ENCODE data around the gene PKD2.

The PKD2 gene

DNA sequence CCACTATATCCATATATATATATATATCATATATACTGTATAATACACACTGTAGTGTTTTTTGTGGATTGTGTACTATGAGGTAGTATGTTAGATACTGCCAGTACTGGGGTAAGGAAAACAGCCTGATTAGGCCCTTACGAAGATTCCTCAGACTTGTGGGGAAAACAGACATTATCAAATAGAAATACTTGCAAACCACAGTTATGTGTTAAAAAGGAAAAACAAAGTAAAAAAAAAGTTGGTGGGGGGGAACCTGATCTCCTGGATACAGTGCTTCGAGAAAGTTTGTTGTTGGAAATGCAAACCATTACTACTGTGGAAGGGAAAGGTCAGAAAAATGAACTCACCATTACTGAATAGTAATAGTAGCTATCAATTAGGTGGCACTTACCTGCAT lies 53.0 kb downstream of the PKD2 start:
- DNase-seq (ENCODE audit: insufficient read length, low spot score): no peak
- FAIRE-seq: no peak

DNA sequence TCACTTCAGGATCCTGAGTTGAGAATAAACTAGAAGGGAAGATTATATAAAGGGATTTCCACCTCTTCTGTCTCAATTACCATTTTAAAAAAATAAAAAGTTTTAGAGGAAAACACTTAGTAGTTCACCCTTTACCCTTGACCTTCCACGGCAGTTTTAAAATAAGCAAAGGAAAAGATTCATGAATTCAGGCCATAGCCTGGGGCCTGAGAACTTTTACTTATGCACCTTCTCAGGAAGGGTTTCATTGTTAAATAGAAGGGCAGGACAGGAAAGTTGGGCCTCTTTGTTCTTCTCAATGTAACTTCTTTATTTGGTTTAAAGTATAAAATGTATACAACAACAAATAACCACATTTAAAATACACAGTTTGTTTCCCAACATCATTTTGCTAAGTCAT lies 54.9 kb downstream of the PKD2 start:
- no peak for DNase-seq (ENCODE audit: insufficient read length, low spot score)
- no peak for FAIRE-seq

DNA sequence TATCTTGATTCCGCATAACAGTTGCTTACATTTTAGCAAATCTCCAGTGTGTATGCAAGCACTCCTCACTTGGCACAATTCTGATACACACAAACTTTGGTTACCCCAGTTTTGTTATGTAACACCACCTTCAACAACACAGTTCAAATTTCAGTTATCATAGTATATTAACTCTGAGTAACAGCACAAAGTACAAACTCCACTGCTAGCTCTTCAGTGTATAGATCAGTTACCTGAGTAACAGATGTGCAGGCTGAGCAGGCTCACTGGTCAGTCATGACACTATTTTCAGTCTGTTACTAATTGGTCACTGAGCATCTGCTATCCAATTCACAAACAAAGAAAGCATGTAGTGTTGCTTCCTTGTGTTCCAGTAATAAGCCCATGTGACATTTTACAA lies 55.4 kb downstream of the PKD2 start:
- FAIRE-seq: no peak
- no peak for DNase-seq (ENCODE audit: insufficient read length, low spot score)

DNA sequence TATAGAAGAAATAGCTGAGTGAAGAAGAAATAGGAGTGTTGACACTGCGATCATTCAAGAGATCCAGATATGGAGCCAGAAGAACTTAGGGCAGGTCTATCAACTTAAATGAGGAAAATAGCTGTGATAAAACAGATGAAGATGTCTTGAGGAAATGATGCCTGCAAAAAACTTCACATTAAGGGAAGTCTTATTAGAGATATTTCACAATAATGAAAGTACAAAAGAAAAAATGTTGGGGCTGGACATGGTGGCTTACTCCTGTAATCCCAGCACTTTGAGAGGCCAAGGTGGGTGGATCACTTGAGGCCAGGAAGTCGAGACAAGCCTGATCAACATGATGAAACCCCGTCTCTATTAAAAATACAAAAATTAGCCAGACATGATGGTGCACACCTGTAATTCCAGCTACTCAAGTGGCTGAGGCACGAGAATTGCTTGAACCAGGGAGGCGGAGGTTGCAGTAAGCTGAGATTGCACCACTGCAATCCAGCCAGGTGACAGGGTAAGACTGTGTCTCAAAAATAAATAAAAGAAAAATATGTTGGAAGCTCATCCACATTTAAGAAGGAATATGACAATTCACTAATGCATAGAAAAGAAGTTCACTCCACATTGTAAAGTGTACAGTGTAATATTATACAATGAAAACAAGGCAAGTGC lies 56.3 kb downstream of the PKD2 start:
- DNase-seq (ENCODE audit: insufficient read length, low spot score) (no peak), FAIRE-seq (no peak)

DNA sequence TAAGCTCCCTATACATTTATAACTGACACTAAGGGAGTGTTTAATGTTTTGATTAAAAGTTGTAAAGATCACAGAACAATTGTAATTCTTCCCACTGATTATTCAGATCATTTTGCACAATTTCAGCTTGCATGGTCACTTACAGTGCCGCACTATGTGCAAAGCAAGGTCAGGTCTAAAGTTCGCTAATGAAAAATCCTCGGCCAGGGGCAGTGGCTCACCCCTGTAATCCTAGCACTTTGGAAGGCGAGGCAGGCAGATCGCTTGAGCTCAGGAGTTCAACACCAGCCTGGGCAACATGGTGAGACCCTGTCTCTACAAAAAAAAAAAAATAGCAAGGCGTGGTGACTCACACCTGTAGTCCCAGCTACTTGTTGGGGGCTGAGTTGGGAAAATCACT lies 57.0 kb downstream of the PKD2 start:
- DNase-seq (ENCODE audit: insufficient read length, low spot score): no peak
- no peak for FAIRE-seq

DNA sequence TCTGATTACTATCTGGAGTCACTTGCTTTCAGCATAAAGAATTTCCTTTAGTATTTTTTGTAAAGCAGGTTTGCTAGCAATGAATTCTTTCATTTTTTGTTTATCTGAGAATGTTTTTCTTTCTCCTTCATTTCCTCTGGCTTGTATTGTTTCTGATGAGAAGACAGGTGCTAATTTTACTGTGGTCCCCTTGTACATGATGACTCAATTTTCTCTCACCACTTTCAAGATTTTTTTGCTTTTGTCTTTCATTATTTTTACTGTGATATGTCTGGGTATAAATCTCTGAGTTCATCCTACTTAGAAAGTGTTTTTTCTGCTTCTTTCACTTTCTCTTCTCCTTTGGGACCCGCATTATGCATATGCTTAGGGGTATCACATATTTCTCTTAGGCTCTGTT lies 62.6 kb downstream of the PKD2 start:
- DNase-seq (ENCODE audit: insufficient read length, low spot score) (no peak), FAIRE-seq (no peak)

DNA sequence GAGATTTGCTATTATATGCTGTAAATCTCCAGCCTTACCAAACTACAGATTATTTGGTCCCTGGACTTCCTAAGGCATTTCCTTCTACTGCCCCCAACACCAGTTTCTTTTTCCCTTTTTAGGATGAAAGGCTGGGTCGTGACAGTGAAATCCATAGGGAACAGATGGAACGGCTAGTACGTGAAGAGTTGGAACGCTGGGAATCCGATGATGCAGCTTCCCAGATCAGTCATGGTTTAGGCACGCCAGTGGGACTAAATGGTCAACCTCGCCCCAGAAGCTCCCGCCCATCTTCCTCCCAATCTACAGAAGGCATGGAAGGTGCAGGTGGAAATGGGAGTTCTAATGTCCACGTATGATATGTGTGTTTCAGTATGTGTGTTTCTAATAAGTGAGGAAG lies 67.9 kb downstream of the PKD2 start:
- DNase-seq (ENCODE audit: insufficient read length, low spot score) (no peak), FAIRE-seq (no peak)

DNA sequence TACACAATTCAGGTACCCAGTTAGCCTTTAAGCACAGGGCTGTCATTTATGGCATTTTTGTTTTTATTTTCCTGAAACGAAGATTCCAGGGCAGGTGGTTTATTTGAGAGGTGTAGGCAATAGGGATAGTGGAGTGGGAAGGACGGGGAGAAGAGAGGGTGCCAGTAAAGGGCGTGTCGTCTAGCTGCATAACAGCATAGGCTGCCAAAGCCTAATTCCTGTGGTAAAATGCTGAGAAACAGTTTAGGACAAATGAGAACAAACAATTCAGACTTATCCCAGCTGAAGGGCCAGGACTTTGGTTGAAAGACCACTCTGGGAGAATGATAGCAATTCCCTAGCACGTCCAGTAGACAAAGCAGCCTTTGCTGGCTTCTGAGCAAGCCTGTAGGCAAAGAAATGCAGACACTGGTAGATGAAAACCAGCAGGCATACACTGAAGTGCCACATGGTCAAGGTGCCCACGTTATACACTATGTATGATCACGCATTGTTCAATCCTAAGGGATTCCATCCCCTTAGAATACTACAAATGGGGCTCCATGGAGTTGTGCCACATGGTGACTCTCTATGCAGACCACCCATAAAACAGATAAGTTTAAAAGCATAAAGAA lies 70.6 kb downstream of the PKD2 start:
- FAIRE-seq (no peak), DNase-seq (ENCODE audit: insufficient read length, low spot score) (no peak)

DNA sequence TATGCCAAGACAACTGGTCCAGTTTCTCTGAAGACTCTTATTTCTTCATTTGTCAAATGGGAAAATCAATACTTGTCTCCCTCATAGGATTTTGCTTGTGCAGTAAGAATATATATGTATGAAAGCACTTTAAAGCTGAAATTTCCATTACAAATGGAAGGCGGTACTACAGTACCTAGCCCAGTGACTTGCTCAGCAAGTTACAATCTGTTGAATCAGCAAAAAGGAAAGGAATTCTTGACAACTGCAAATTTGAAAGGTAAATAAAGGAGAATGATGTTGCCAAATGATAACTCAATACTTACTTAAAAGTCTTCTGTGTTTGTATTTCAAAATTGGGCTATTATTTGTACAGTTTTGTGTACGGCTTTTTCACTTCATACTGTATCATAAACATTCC lies 71.1 kb downstream of the PKD2 start:
- DNase-seq (ENCODE audit: insufficient read length, low spot score) (no peak), FAIRE-seq (no peak)

DNA sequence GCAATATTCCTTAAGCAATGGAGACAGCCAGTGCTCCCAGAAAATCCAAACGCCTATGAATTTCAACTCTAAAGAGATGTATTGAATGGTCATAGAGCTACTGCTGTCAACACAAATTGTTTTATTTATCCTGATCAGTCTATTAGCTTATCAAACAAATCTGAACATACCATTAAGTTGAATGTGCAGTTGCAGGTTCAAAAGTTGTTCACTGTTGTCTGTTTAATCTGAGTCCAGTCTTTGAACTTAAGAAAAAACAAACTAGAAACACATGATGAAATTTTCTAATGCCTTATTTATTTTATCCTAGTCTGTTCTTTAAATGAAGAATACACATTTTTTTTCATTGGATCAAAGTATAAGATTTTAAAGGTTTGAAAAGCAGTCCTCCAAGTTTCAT lies 73.2 kb downstream of the PKD2 start:
- no peak for DNase-seq (ENCODE audit: insufficient read length, low spot score)
- no peak for FAIRE-seq

DNA sequence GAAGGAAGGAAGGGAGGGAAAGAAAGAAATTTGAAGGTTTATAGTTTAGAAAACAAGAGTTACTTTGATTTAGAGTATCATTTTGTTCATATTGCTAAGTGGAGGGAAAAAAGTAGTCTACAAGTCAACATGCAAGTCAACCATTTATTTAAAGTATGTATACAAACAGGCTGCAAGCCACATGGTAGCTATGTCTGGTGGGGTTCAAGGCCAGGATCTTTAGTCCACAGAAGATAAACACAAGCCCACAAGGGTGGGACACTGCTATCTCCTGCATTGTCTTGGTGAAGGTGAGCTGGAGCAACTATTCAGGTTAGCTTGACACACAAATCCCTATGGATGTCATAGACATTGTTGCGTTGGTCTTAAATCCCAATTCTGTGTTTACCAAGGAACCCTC lies 79.6 kb downstream of the PKD2 start:
- no peak for DNase-seq (ENCODE audit: insufficient read length, low spot score)
- FAIRE-seq: no peak

DNA sequence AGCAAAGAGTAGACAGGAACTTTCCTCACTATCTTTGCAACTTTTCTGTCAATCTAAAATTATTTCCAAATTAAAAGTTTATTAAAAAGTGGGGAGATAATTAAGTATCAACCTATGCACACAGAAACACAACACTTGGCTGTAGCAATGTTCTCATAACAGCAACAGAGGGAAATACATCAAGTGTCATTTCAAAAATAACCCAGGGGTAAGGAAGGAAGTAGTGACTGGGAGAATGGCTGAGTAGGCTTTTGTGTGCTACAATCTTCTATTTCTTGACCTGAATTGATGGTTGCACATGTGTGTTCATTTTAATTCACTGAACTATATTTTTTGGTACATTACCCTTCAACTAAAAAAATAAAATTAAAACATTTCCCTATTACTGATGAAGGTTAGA lies 83.5 kb downstream of the PKD2 start:
- no peak for FAIRE-seq

DNA sequence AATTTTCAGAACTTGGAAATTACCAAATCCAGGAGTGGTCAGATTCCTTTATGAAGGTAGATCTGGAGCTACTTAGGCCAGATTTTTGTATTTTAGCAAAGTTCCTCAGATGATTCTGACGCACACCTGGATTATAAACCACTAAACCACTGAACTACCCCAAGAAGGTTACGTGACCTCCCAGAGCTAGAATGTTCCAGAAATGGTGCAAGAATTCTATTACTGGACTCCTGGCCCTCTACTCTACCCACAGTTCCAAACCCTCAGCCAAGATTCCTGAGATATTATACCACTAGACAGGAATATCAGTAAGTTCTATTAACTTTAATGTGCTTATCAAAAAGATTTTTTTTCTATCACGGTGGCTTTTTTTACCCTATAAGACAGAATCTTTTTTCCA lies 83.9 kb downstream of the PKD2 start:
- no peak for FAIRE-seq
- no peak for DNase-seq (ENCODE audit: insufficient read length, low spot score)

More for the DNA sequence above, 83.5 kb downstream of the PKD2 start:
- no peak for DNase-seq (ENCODE audit: insufficient read length, low spot score)

DNA sequence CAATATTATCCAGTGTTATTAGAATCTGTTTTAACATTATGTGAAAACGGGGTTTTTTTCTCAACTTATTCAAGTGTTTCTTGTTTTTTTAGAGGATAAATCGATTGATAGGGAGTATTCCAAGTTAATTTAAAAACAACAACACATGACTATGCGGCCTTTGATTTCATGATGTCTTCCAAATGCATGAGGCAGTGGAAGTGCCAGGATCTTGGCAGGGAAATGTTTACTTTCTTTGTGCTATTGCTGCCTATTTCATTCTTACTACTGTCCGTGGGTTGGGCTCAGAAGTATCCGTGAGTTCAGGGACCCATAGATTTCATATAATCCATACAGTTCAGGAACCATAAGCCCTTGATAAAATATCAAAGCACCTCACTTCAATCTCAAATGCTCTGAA lies 86.4 kb downstream of the PKD2 start:
- DNase-seq (ENCODE audit: insufficient read length, low spot score): no peak
- no peak for FAIRE-seq

DNA sequence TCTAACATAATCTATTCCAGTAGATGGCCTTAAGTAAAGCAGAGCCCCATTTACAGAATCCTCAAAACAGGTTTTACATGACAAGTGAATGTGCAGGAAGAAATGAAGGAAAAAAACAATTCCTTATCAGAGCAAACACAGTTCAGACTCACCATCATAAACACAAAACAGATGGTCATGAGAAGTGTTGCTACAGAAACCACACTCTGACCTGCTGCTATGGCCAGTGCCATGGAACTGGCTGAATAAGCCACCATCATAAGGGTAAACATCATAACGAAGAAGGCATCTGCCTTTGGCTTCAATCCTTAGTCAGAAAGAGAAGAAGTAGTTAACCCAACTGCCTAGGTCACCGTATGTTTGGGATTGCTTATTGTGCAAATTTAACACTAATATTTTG lies 89.9 kb downstream of the PKD2 start:
- FAIRE-seq (no peak), DNase-seq (ENCODE audit: insufficient read length, low spot score) (no peak)

DNA sequence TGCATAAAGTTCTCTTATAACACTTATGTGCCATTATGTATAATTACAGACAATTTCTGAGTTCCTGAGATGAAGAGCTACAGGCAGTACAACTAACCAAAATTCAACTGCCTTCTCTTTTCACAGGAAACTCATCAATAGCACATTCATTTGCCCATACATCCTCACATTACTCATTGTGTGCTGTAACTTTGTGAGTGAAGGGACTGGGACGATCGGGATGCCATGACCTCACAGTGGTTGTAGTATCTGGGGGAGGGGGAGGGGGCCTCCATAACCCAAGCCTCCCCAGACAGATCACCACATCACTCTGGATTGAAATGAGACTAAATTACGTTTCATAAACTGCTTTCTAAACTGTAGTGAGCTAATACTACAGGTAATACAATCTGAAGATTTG lies 90.3 kb downstream of the PKD2 start:
- no peak for FAIRE-seq

DNA sequence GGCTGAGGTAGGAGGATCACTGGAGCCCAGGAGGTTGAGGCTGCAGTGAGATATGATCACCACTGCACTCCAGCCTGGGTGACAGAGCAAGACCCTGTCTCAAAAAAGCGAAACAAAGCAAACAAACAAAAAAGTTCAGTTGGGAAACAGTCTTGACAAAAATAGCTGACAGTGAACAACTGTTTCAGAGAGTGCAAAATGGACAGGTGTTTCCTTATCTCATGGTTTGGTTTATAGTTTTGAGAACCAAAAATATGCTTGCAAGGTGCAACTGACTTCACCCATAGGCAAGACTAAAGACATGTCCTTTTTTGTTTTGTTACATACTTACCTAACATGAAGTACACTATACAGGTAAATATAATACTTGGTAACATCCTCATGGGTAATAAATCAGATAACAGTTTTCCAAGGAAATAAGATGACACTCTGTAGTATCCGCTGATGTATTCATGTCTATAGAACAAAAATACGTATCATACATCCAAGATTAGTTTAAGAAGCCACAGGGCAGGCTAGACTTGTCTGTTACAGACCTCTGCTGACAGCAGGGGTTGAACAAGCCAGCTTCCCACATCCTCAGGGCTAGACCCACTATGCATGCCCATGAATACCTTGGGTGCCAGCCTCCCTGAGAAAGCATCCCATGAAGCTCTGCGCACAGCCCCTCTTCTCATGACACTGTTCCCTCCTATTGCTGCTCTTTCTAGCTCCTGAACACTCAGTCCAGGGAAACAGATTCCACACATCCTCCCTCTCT lies 91.7 kb downstream of the PKD2 start:
- DNase-seq (ENCODE audit: insufficient read length, low spot score): no peak
- FAIRE-seq: no peak

More for the DNA sequence above, 90.3 kb downstream of the PKD2 start:
- no peak for DNase-seq (ENCODE audit: insufficient read length, low spot score)

DNA sequence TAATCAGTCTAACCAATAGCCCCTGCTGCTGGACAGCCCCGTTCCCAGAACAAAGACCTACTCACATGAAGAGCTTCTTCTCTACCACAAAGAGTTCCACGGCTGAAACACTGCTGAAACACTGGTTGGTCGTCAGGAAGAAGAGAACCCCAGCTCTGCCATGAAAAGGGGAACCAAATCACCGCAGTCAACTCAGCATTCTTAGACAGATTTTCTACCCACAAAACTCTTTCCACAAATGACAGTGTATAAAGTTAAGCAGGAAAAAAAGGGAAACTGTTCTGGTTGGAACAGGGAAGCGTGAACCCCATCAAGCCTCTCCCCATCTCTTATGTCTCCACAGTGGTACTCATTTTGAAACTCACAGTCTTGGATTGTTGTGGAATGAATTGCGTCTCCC lies 93.7 kb downstream of the PKD2 start:
- FAIRE-seq: no peak
- no peak for DNase-seq (ENCODE audit: insufficient read length, low spot score)

DNA sequence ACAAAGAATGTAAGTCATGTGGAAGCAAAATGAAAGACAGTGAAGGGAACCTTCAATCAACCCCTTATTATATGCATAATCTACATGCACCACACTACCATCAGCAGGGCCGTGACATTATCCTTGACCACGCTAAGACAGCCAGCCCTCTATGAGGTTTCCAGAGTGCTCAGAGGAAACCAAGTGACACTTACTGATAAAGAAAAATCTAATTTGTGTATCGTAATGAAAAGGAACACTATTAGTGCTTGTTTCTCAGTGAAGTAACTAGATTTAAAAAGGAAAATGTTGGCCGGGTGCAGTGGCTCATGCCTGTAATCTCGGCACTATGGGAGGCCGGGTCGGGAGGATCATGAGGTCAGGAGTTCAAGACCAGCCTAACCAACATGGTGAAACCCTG lies 94.6 kb downstream of the PKD2 start:
- FAIRE-seq (no peak), DNase-seq (ENCODE audit: insufficient read length, low spot score) (no peak)

DNA sequence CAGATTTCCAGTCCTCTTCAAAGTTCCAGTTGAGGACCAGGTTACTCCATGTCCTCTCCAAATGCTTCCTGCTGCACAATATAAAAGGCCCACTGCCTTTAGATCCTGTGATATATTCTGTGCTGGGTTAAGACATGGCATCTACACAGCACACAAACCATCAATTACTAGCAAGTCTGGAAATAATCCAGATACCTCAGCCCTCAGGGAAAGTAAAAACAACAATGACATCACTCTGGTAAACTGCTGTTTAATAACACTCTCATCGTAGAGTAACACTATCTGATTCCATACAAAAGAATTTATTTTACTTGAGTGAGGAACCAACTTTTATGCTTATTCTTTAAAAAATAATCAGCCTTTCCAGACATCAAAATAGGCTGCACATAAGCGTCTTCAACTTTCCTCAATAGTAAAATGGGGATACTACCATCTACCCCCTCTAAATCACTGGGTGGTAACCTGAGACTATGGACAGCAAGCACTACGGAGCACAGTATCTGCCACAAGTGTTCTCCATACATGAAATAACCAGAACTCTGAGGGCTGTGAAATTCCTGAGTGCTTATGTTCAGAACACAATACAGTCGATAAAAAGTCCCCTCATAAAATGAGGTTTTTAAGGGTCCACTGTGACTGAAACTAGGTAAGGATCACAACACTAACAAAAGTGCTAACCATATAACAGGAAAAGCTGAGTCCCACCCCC lies 97.6 kb downstream of the PKD2 start:
- FAIRE-seq (no peak), DNase-seq (ENCODE audit: insufficient read length, low spot score) (peak; percentile 34)

DNA sequence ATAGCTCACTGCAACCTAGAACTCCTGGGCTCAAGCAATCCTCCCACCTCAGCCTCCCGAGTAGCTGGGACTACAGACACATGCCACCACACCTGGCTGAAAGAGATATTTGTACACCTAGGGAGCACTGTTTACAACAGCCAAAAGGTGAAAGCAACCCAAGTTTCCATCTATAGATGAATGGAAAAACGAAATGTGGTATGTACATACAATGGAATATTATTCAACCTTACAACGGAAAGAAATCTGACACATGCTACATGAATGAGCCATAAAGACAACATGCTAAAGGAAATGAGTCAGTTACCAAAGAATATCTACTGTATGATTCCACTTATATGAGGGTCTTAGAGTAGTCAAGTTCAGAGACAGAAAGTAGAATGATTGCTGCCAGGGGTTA lies 98.8 kb downstream of the PKD2 start:
- DNase-seq (ENCODE audit: insufficient read length, low spot score) (no peak), FAIRE-seq (no peak)
